GM18517 (cell line): Measurements from ENCODE around the gene UGT1A8.

Source experiments
- ATAC-seq: cut with Tn5 transposase; IDR thresholded peaks from one replicate; pipeline ENCODE4 v1.9.1; 2021; ENCODE audit warnings: mild to moderate bottlenecking, moderate library complexity; ENCODE audit not compliant: unreplicated experiment

The UGT1A8 gene

GRCh38 chr2:233760043-233760442 lies 142.6 kb downstream of the UGT1A8 start, which contains the start of gene UGT1A1:
Gene UGT1A1 (plus strand): TSS chr2:233760270. CDS start chr2:233760288, 18 bp downstream.
- ATAC-seq, result no peak

DNA sequence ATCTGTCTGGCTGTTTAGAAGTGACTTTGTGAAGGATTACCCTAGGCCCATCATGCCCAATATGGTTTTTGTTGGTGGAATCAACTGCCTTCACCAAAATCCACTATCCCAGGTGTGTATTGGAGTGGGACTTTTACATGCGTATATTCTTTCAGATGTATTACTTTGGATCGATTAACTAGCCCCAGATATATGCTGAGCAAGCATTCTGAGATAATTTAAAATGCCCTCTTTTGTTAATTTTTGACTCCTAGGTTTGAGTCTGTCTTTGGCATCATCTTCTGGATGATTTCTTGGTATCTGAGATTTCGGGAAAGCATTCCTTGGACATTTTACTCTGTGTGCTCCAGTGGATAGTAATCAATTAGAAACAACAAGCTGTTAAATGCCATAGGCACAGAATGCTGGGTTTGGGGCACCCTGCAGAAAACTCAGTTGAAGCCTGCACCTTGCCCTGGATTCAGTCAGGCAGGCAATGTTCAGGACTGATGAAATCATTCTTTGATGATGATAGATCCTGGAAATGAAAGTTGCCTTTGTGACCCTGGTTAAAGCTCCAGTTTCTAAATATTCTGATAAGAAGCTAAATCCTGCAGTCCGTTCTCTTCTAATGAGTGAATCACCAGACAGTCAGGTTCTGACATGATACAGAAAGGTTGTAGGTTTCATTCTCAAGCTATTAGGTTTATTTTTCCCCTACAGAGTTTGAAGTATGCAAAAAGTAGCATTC lies 143.8 kb downstream of the UGT1A8 start:
- no peak for ATAC-seq

GRCh38 chr2:233764264-233764663 lies 146.8 kb downstream of the UGT1A8 start:
- ATAC-seq, result no peak

GRCh38 chr2:233764761-233765160 lies 147.3 kb downstream of the UGT1A8 start:
- no peak for ATAC-seq

DNA sequence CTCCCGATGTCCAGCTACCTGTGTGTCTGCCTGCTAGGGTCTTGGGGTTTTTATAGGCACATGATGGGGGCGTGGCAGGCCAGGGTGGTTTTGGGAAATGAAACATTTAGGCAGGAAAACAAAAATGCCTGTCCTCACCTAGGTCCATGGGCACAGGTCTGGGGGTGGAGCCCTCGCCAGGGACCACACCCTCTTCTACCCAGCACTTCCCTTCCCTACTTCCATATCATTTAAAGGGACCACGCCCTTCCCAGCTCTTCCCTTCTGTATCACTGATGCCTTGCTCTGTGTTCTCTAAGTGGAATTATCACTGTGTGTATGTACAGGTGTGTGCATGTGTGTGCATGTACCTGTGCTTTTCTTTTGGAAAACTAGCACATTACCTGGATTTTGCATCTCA lies 149.0 kb downstream of the UGT1A8 start:
- ATAC-seq, result no peak

DNA sequence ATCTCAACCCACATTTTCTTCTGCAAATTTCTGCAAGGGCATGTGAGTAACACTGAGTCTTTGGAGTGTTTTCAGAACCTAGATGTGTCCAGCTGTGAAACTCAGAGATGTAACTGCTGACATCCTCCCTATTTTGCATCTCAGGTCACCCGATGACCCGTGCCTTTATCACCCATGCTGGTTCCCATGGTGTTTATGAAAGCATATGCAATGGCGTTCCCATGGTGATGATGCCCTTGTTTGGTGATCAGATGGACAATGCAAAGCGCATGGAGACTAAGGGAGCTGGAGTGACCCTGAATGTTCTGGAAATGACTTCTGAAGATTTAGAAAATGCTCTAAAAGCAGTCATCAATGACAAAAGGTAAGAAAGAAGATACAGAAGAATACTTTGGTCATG lies 150.6 kb downstream of the UGT1A8 start:
- ATAC-seq, result no peak

- no peak for ATAC-seq
Observed at GRCh38 chr2:233769260-233769659, 151.8 kb downstream of the UGT1A8 start.

DNA sequence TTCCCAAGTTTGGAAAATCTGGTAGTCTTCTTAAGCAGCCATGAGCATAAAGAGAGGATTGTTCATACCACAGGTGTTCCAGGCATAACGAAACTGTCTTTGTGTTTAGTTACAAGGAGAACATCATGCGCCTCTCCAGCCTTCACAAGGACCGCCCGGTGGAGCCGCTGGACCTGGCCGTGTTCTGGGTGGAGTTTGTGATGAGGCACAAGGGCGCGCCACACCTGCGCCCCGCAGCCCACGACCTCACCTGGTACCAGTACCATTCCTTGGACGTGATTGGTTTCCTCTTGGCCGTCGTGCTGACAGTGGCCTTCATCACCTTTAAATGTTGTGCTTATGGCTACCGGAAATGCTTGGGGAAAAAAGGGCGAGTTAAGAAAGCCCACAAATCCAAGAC lies 154.7 kb downstream of the UGT1A8 start:
- no peak for ATAC-seq

GRCh38 chr2:233772583-233772982 lies 155.2 kb downstream of the UGT1A8 start:
- ATAC-seq, result no peak

DNA sequence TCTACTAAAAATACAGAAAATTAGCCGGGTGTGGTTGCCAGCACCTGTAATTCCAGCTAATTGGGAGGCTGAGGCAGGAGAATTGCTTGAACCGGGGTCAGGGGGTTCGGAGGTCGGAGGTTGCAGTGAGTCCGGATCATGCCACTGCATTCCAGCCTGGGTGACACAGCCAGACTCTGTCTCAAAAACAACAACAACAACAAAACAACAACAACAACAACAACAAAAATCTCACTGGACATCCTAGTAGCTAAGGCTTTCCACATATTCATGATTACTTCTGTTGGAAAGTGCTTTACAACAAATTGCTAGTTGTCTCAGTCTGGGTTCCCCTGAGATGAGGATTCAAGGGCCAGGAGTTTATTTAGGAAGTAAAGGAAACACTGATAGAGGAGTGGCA lies 156.4 kb downstream of the UGT1A8 start:
- ATAC-seq, result no peak

GRCh38 chr2:233775414-233775813 lies 158.0 kb downstream of the UGT1A8 start:
- ATAC-seq, result no peak

DNA sequence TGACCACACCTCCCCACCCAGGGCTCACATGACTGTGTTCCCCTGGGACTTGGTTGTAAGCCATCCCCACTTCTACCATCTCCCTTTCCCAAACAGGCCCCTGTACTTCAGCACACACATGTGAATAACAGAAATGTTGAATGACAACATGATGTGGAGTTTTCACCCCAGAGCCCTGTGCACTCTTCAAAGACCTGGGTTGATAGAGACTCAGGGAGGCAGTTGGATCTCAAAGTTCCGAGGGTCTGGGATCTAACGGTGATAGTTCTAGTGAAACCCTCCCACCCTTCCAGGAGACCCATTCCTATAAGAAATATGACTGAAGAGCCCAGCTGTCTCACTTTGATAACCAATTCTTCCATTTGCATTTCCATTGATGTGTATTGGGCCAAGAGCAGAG lies 160.6 kb downstream of the UGT1A8 start, which contains the start of gene MROH2A:
TSS of gene MROH2A (plus strand) at position 301 of the 400 bp plus-strand sequence. CDS start 1,029 bp downstream, outside the sequence.
- ATAC-seq, result no peak

DNA sequence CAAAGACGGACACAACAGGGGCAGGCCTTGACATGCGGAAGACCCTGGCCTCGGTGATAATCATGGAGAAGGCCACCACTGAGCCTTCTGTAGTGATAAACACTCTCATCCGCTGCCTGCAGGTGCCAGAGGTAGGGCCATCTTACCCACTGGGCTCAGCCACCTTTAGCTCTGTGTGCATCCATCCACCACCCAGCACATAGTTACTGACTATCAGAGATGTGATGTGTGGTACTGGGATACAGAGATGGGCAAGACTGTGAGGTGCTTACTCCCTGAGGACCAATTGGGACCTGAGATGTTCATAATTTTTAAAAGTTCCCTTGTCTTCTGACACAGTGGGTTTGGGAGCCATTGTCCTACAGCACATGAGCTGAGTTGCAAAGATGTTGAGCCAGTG lies 162.3 kb downstream of the UGT1A8 start:
- no peak for ATAC-seq

DNA sequence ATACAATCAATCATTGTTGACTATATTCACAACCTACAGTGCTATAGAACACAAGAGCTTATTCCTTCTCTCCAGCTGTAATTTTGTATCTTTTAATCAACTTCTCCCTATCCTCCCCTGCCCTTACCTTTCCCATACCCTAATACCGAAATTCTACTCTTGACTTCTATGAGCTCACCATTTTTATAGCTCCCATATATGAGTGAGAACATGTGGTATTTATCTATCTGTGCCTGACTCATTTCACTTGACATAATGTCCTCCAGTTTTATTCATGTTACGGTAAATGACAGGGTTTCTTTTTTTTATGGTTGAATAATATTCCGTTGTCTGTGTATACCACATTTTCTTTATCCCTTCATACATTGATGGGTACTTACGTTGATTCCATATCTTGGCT lies 163.3 kb downstream of the UGT1A8 start:
- no peak for ATAC-seq

GRCh38 chr2:233789554-233789953 lies 172.1 kb downstream of the UGT1A8 start:
- no peak for ATAC-seq

DNA sequence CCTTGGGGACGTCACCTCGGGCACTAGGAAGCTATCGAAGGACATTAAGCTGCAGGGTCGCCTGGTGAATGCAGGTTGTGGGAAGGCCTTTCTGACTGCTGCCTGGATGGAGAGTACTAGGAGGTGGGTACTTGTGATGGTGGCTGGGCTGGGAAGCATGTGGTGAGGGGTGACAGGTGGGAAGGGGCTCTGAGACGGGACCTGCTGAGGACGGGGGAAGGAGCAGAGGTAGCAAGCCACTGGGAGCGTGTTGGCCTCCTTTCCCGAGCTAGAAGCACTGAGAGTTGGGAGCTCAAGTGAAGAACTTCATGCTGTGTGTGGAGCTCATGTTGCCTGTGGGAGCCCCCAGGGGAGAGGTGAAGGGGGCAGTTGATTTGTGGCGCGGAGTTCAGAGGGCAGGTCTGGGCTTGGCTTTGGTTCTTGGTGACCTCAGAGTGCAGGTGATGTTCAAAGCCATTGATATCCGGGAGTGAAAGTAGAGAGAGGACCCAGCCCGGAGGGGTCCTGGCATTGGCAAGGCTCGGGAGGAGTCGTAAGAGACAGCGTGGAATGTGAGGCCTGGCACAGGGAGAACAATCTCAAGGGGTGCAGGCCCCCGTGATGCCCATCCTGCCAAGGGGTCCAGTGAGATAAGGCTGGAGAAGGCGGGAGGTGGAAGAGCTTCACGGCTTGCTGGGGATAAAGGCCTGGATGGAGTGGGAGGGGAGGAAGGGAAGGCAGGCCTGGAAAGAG lies 173.9 kb downstream of the UGT1A8 start:
- no peak for ATAC-seq

- ATAC-seq, result no peak
Observed at GRCh38 chr2:233791883-233792329, 174.5 kb downstream of the UGT1A8 start.

DNA sequence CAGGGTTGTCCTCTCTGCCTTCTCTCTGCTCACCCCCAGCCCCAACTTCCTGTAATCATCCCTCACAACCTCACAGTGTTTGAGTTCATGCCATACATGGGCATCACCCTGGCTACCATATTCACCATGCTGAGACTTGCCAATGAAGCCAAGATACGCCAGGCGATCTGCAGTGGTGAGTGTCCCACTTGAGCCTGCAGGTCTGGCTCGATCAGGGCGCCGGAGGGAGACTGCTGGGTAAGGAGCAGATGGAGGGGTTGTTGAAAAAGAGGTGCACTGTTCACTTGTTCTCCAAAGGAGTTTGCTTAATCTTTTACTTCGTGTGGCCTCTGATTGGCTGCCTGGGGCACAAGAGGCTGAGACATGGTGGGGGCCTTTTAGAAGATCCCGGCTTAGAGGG lies 175.3 kb downstream of the UGT1A8 start:
- ATAC-seq, result no peak

- ATAC-seq, result no peak
Observed at GRCh38 chr2:233793465-233794127, 176.2 kb downstream of the UGT1A8 start.

DNA sequence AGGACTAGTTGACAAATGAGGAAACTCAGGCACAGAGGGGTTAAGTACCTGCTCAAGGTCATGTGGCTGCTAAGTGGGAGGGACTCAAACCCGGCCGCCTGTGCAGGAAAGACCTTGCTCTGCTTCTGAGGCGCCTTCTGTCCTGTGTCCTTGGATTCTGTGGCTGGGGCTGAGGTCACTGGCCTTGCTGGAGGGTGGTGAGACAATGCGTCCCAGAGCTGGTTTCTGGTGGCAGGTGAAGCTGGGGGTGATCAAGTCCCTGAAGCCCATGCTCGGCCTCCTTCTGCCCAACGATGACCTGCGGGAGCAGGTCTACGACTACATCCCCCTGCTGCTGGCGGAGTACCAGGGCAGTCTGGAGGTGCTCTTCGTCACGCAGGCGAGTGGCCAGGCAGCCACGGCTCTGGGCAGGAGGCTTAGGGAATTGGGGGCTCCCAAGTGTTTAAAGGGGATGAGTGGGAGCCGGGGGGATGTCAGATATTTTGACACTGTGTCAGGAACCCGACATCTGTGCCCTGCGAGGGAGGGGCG lies 176.8 kb downstream of the UGT1A8 start:
- no peak for ATAC-seq

DNA sequence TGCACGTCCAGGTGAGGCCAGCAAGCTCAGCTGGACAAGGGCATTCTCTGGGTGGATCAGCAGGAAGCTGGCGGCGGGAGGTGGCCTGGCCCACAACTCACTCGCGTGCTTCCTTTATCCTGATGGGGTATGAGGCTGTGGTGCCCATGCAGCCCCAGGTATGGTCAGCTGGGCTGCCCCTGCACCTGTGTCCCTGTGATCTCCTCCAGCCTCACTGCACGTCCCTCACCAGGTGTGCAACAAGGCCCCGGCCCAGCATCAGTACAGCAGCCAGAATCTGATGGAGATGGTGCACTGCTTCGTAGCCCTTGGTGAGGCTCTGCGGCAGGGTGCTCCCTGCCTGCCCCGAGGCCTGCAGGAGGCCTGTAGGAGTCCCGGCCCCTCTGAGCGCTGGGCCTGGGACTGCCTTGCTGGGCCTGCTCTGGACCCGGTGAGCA lies 178.3 kb downstream of the UGT1A8 start:
- no peak for ATAC-seq
